Central memory CD4-positive, alpha-beta T cell (primary cell): ENCODE data around the gene ALCAM.
"Not testable (repeated sequence)": the region's sequence is repeated elsewhere in the genome, so short reads cannot be mapped to it uniquely, and the experiment has no call there.

Source experiments
- DNase-seq: peaks from one replicate; pipeline ENCODE4 v3.0.0; 2022

The ALCAM gene

DNA sequence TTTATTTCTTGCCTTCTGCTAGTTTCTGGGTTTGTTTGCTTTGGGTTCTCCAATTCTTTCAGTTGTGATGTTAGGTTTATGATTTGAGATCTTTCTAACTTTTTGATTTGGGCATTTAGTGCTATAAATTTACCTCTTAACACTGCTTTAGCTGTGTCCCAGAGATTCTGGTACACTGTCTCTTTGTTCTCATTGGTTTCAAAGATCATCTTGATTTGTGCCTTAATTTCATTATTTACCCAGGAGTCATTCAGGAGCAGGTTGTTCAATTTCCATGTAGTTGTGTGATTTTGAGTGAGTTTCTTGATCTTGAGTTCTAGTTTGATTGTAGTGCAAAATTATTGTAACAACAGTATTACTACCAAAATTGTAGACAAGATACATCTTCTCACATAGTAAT is 25.9 kb downstream of the ALCAM start:
- not testable (repeated sequence) for DNase-seq

DNA sequence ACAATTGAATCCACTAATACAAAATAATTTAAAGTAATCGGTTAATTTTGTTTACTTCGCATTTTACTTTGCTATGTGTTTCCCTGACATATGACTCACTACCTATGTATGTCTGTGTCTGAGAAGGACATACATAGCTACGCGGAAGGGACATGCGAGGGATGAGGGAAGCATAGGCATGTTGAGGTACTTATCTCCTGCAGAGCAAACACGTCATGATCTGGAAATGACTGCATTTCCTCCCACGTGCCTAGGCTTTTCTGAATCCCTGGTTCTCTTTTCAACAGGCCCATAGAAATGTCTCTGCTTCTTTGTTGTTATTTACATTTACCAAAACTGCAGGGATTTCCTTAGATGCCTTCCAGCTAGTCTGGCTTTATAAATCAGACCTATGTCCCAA is 27.5 kb downstream of the ALCAM start:
- DNase-seq = no peak

DNA sequence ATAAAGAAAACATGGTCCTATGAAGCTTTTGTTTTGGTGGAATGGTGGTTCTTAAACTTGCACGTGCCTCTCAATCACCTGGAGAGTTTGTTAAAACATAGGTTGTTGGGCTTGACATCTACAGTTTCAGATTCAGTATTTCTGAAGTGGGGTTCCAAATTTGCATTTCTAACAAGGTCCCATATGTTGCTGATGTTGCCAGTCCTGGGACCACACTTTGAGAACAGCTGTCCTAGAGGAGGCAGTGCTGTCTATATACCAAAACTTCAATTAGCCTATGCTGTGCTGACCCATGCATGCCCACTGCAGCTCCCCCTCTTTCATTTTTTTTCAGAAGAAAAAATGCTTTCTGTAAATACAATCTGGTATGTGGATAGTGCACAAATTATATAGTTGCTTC is 31.3 kb downstream of the ALCAM start:
- DNase-seq = no peak

DNA sequence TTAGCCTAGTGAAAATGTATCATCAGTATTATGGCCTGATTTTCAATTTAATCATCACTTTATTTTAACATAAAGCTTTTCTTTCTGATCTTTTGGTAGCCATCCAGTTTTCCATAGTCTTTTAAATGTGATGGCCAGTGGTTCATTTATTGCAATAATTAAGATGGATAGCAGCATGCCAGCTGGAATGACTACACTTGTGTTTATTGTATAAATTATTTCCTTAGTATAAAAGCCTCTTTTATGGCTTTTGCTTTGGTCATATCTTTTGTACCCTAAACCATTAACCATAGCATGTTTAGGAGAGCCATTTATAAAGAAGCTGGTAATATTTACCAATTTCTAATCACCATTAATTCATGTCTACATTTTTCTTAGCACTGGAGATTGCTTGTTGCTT is 31.7 kb downstream of the ALCAM start:
- DNase-seq = no peak

DNA sequence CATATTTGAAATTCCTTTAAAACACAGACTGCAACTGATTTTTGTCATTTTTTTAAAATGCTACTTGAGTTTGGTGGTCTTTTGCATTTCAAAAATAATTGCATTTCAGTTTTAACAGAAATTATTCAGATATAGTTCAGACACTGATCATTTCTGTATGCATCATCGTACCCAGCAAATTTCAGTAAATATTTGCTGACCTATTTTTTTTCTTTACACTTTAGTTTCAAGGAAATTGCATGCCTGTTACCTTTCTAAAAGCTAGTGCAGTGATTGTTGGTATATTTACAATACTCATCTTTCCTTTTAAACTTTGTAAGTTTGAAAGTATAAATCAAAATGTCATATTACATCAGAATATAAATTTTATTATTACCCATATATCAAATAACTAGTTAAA is 32.4 kb downstream of the ALCAM start:
- DNase-seq = no peak

DNA sequence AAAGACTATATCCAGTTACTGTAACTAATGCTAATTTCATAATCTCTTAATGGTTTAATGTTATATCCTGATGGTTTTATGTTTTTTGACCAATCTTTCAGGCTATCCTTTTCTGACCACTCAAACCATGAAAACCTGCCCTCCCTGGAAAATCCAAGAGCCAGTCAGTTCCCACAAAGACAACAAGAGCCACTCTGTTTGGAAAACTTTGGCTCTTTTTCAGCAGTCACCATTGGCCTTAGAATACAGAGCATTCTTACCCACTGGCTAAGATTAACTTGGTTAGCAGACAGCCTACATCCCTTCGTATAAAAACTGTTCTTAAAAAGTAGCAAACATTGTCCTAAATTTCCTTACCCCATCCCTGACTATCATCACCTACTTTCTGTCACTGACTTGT is 32.9 kb downstream of the ALCAM start:
- DNase-seq = no peak

DNA sequence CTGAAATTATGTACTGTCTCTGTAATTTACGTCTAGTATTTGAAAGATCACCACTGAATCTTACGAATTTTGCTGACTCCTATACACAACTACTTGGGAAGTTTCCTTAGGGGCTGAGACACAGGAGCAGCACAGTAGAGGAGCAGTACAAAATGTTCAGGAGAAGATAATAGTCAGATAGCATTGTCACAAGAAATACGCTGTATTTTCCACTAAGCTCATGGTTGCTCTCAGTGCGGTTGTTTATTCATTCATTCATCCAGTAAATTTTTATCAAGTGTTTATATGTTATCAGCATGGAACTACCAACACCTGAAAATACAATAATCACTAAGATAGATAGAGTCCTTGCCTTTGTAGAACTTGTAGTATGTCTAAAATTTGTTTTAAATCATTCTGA is 34.5 kb downstream of the ALCAM start:
- no peak for DNase-seq

DNA sequence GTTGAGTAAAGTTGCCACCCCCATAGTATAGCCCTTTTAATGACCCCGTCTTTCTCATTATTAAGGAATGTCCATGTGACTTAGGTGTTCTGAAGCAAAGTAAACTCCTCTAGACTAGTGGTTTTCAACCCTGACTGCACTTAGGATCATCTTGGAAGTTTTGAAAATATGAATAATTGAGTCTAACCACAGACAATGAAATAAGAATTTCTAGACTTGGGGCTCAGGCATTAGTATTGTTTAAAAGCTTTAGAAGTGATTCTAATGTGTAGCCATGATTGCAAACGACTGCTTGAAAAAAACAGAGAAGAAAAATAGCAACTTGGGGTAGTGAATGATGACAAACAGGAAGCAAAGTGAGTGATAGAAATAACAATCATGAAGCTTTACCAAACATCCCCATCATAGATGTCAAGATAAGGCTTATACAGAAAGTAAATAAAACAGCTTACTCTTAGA is 35.0 kb downstream of the ALCAM start:
- no peak for DNase-seq

DNA sequence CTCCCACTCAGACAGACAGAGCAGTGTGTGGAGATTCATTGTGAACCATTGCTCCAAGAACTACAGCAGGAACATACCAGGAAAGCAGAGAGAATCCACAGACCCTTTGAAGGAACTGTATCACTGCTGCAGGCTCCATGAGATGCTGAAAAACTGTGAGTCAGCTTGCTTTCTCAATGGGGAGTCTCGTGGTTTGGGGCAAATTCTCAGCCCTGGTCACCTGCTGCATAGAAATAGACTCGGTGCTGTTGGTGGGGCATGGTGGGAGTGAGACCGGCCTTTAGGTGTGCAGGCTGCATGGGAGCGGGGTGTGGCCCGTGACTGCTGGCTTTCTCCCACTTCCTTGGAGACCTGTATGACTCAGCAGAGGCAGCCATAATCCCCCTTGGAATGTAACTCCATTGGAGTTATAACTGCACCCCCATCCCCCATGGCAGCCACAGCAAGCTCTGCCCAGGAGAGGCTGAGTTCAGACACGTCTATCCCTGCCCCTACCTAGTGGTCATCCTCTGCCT is 35.6 kb downstream of the ALCAM start:
- DNase-seq = no peak

DNA sequence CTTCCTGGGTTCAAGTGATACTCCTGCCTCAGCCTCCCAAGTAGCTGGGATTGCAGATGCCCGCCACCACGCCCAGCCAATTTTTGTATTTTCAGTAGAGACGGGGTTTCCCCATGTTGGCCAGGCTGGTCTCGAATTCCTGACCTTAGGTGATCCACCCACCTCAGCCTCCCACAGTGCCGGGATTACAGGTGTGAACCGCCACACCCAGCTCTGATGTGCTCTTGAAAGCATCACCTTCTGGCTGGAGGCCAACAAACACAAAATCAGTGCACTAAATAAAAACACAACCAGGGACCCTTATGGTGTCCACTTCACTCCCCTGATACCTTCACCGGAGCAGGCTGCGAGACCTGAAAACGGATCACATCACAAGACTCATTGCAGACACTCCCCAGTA is 36.3 kb downstream of the ALCAM start:
- not testable (repeated sequence) for DNase-seq

DNA sequence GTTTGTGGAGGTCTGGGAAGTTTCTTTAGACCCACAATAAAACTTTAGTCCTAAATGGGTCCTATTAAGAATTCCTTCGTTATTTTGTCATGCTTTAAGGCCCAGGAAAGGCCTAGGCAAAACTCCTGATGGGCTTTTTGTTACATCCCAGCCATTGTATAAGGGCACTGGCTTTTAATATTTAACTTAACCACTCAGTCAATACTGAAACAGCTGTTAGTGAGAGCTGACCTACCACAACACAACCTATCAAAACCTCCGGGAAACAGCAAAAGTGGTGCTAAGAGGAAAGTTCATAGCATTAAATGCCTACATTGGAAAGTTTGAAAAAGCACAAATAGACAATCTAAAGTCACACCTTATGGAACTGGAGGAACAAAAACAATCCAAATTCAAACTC is 39.6 kb downstream of the ALCAM start:
- DNase-seq = no peak

DNA sequence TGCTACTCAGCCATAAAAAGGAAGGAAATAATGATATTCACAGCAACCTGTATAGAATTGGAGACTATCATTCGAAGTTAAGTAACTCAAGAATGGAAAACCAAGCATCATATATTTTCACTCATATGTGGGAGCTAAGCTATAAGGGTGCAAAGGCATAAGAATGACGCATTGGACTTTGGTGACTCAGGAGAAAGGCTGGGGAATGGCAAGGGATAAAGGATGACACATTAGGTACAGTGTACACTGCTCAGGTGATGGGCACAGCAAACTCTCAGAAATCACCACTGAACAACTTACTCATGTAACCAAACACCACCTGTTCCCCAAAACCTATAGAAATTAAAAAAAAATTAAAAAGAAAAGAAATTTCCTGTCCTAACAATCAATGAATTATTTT is 42.7 kb downstream of the ALCAM start:
- DNase-seq = no peak

DNA sequence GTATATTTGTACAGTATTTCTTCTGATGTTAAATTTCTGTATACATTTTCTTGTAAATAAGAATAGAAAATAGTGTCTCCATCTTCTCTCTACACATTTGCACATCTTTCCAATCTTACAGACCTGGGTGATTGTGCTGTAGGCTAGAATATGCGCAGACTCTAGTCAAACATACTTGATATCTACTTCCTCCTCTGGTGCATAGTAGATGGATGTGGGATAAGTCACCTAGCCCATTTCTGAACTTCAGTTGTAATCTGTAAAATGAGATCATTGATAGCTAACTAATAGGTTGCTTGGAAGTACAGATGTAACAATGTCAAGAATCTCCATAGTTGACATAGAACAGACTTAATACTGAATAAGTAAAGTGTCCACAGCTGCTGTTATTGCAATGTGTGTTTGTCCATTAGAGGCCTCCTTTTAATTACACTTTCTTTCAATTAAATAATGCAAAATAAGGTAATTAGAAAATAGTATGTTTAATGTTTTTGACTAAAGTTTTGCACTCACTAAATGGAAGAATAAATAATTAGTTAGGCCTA is 46.7 kb downstream of the ALCAM start:
- DNase-seq = no peak

DNA sequence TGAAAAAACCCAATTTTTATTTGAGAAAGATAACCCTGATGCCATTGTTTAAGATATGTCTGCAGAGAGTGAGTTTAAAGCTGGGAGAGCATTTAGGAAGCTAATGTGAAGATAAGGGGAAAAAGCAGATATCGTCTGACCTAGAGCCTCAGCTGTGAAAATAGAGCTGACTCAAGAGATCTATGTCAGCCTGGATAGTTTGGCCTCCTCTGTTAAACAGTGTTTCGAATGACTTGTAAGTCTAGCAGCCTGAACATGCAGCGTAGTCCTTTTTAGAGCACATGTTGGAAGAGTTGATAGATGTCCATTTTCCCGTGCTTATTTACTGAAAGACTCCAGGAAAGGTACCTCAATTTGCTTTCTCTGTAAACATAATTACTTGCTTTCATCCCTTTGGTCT is 48.1 kb downstream of the ALCAM start:
- no peak for DNase-seq

DNA sequence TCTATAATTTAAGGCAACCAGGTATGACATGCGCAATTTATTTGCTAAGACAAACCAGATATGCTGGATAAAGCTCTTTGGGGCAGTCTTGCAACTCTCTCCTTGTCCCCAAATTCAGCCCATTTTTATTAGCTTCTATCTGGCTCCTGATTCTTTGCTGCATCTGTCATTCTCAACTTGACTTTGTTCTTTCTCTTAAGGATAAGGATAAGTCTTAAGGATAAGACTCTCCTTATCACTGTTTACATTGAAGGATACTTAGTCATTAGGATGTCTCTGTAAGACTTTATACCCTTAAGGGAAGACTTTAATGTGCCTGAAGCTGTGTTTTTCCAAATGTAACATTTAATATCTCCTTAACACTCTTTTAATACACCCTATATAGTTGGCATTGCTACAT is 49.2 kb downstream of the ALCAM start:
- DNase-seq = no peak

DNA sequence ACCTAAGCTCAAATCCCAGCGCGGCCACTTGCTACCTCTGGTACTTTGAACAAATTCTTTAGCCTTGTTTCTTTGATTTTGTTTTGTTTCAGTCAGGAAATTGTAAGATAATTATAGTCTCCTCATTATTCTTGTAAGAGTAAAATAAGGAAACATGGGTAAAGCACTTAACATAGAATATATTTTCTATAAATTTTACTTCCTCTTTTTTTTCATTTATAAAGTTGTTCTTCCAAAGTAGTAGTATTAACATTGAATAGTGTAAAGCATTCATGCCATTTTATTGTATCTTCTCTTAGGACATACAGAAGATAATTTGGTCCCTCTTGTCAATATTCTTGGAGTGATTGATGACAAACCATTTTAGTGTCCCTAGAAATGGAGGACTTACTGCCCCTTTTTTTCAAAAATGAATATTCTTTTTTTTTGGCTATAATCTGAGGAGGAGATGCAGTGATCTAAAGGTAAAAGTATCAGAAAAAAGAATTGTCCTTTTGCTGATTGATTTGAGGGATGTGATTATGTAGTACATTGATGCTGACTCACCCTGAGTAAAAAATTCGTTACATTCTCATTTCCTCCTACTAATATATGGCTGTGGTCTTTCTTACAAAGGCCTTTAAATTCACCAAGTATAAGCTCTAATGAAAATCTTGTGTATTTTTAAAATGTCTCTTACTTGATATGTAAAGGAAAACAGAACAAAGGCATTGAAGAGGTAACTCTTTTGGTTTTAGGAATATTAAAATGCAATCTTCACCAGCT is 51.0 kb downstream of the ALCAM start:
- DNase-seq = no peak

DNA sequence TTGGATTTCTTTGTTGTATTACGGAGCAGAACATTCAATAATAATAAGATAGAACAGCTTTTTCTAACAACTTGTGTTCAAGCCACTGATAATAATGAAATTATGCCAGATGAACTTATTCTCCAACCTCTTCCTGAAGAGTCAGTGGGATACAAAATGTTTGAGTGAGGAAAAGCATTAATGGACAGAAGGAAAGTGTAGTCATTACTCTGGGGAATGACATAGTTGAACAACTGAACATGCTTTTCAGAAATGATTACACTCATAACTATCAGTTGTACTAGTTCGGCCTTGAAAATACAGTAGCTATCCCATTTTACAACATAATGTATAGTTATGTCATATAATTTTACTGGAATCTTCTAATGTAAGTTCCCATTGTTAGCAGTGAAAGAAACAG is 55.9 kb downstream of the ALCAM start:
- DNase-seq = no peak

DNA sequence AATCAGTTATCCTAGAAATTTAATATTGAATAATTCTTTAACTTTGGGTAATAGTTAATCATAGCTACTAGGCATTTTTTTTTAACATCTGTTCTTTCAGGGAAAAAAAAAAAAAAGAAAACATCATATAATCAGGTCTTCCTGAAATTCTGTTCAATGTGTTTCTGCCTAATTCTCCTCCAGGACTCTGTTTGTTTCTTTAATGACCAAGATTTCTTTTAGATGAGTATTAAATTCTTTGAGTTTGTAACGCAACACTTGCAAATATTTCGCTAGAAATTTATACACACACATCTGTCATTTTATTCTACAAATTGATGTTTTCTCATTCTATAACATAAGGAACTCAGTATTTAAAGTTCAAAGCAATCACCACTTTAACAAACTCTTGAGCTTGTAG is 56.7 kb downstream of the ALCAM start:
- no peak for DNase-seq

DNA sequence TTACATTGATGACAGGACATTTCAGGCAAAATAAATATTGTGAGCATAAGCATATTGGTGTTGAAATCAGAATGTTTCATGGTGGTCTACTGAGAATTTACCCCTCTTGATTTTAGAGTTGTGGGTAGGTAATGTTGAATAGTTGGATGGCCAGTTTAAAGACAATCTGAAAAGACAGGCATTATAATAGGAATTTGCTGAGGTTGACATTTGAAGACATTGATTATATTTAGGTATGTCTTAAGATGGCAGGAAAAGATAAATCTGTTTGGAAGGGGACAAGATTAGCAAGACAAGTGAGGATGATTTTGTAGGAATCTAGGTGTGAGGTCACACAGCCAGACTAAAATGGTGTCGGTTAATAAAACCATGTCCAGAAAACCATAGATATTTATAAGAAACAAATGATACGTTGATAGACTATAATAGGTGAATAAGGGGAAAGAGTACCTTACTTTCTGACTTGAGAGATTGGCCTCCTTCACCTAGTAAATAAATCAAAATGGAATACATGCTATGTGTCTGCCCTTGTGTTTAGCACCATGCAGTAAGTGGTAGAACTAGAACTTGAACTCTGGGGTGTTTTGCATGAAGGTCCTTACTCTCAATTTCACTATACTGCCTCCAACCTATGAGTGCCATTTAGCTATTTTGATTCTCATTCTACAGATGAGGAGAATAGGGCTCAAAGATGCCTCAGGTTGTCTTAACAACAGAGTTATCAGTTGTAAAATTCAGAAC is 57.9 kb downstream of the ALCAM start:
- no peak for DNase-seq

DNA sequence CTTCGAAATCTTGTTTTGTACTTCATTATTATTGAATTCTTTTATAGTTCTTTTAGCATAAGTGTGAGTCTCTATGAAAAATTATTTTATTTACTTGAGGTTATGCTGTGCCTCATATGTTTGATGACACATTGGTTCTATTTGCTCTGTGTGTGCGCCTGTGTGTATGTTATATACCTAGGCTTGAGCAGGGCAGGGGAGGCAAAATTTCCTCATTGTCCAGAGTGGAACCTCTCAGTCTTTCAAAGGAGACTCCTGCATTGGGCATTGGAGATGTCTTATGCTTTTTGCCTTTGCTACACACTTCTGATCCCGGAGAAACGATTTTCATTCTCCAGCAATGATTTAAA is 58.4 kb downstream of the ALCAM start:
- no peak for DNase-seq

DNA sequence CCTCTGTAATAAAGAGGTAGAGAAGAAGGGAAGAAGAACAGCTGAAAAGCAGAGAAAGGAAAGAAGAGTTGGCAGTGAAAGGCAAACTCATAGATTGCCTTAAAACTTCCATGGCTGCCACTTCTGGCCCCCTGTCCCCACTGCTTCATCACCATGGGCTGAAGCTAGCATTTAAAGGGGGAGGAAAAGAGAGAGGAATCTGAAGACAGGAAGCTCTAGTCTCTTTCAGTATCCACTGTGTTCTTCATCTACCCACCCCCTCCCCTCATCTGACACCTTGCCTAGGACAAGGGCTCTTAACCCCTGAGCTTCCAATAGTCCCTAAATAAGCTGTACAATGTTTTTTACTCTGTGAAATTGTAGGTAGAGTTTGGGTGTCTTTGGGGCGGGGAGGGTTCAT is 60.6 kb downstream of the ALCAM start:
- no peak for DNase-seq

DNA sequence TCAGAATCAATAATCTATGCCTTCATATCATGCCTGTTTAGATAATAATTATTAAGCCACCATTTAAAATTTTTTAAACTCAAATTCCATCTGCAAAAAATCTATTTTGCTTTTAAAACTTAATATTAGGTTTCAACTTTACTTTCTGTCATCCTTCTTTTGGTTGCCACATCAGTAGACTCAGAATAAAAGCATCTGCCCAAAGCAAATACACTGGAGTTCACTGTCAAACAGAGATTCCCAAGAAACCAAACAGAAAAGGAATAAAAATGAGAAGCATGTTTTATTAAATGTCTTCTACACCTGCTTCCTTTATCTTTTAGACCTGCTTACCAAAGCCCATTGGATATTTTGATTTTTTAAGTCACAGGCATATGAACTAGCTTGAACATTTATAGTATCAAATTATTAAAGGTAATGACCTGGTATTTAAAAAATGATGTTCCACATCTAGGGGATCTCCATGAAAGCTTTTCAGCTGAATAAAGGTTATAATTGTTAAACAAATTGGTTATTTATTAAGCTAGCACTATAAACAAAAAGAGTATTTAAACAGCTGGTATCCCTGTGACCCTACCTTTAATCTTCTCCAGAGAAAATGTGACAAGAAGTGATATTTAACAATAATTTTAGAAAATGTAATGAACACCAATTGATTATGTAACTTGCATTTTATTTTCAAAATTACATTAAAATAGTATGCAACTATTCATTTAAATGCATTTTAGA is 62.5 kb downstream of the ALCAM start:
- no peak for DNase-seq

DNA sequence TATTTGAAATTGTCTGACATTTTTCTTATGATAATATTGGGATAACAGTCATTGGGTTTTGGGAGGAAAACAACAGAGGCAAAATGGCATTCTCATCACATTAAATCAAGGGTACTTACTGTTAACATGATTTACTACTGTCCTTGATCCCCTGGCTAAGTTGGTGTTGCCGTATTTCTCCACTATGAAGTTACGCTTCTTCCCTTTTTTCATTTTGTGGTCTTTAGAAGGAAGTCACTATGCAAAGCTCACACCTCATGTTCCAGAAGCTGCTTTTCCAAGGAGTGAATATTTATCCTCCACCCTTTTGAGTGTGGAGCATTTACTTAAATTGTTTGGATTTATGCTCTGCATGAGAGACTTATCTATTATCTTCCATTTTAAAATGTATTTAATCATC is 63.7 kb downstream of the ALCAM start:
- DNase-seq = no peak
